ENCODE data around the gene MYO18B.

GRCh38 chr22:25782831-25783230 is 40.8 kb downstream of the MYO18B start:
- TF ChIP-seq CTCF (IDR thresholded peaks at IDR 0.05; ENCODE audit: insufficient read depth, low read length, poor library complexity, severe bottlenecking) (no peak), EZH2phosphoT487 (conservative IDR thresholded peaks at IDR 0.05; ENCODE audit: low read length) (no peak)

All from SU-DHL-6 (cell line).